K562 (cell line): ENCODE measurements around the gene SFRP2. TPM values are rescaled to one million over a fixed set of nuclear protein-coding genes. Genes with fewer than 3 reads are reported as not detected.

Experiments
- ATAC-seq: fragments of 200-7000 bp; cut with Tn5 transposase; 3 replicates; pipeline ENCODE4 v1.9.1; 2020; ENCODE audit warnings: moderate library complexity
- BruUV-seq: library from RNA; stranded (reverse); fragments of 400-500 nt; replicated peaks from 2 replicates; lab custom pipeline; 2021; lab: Mats Ljungman, UMichigan
- CTCF ChIA-PET: fragments of 300-600 bp; formaldehyde crosslinking; extraction: SDS; loops from one replicate; lab custom pipeline; 2021; ENCODE audit warnings: low intra/inter-chr PET ratio; lab: Yijun Ruan, JAX
- POLR2A ChIA-PET: fragments of 300-600, 350-650 bp; sonication (Branson Sonifier 250); formaldehyde crosslinking; extraction: SDS; loops from one replicate; lab custom pipeline; 2021; ENCODE audit warnings: antibody characterized with exemption, inconsistent platforms; lab: Yijun Ruan, JAX
- DNase-seq, 4 experiments: peaks; one replicate each; pipeline versions ENCODE4 v3.0.0 to v3.0.0-alpha.2; 2011 to 2018; ENCODE audit warnings: low spot score in 3 of 4, mixed read lengths in 3 of 4; ENCODE audit errors: extremely low read depth in 1 of 4
- FAIRE-seq: peaks from 2 replicates; lab custom pipeline; 2011; peaks lifted over from hg19 to GRCh38; lab: Jason Lieb, UNC
- H2AFZ ChIP-seq: 2 replicates; pipeline ENCODE4 v1.6.0; 2011; ENCODE audit warnings: low read depth, low read length, control low read depth, inconsistent platforms
- H3K27ac ChIP-seq: fragments of 200-600 bp; 3 replicates; pipeline ENCODE4 v1.8.0; 2011; ENCODE audit warnings: low read depth, mild to moderate bottlenecking, control low read depth, inconsistent platforms, low read length, moderate library complexity, mixed read lengths; ENCODE audit errors: extremely low read depth
- H3K27me3 ChIP-seq, 2 experiments: fragments of 300-600 bp in 1 of 2; 2 replicates in 1 of 2; 3 replicates in 1 of 2; pipeline versions ENCODE4 v1.6.0 to v1.8.0; 2011; ENCODE audit warnings: inconsistent platforms in 2 of 2, low read length in 2 of 2, mild to moderate bottlenecking in 1 of 2, mixed read lengths in 1 of 2, moderate library complexity in 1 of 2; ENCODE audit not compliant: control insufficient read depth in 2 of 2, insufficient read depth in 2 of 2
- H3K36me3 ChIP-seq: fragments of 300-600 bp; 3 replicates; pipeline ENCODE4 v1.8.0; 2011; ENCODE audit warnings: mild to moderate bottlenecking, low read length, inconsistent platforms; ENCODE audit not compliant: control insufficient read depth, insufficient read depth
- H3K4me1 ChIP-seq, 2 experiments: fragments of 200-600 bp in 1 of 2; replicated peaks in 1 of 2; 2 replicates in 1 of 2; 3 replicates in 1 of 2; pipeline versions ENCODE4 v1.5.1 to v1.8.0; 2011; ENCODE audit warnings: inconsistent platforms in 2 of 2, low read length in 2 of 2, mild to moderate bottlenecking in 1 of 2, mixed read lengths in 1 of 2, moderate library complexity in 1 of 2; ENCODE audit not compliant: control insufficient read depth in 2 of 2, insufficient read depth in 2 of 2
- H3K4me2 ChIP-seq: 2 replicates; pipeline ENCODE4 v1.6.1; 2011; ENCODE audit warnings: low read length, control low read depth, inconsistent platforms, mixed read lengths; ENCODE audit not compliant: insufficient read depth
- H3K4me3 ChIP-seq: fragments of 200-600 bp; sonication (generic), shearing (Covaris generic); 2 replicates; pipeline ENCODE4 v1.5.1; 2016; ENCODE audit warnings: control low read depth, inconsistent platforms
- H3K79me2 ChIP-seq: fragments of 200-600 bp; 3 replicates; pipeline ENCODE4 v1.8.0; 2011; ENCODE audit warnings: low read length, inconsistent platforms; ENCODE audit not compliant: control insufficient read depth, insufficient read depth
- H3K9ac ChIP-seq, 2 experiments: 2 replicates each; pipeline versions ENCODE4 v1.6.0 to v1.6.1; 2011; ENCODE audit warnings: low read depth in 2 of 2, low read length in 2 of 2, control low read depth in 1 of 2, inconsistent platforms in 1 of 2, mild to moderate bottlenecking in 1 of 2, mixed read lengths in 1 of 2; ENCODE audit not compliant: insufficient read depth in 1 of 2
- H3K9me1 ChIP-seq: one replicate; pipeline ENCODE4 v1.6.0; 2011; ENCODE audit warnings: inconsistent platforms, mild to moderate bottlenecking, low read length, moderate library complexity; ENCODE audit not compliant: control insufficient read depth, insufficient read depth
- H3K9me3 ChIP-seq: replicated peaks from 2 replicates; pipeline ENCODE4 v1.5.1; 2011; ENCODE audit warnings: low read depth, low read length, inconsistent platforms; ENCODE audit not compliant: control insufficient read depth, insufficient read depth
- H4K20me1 ChIP-seq: replicated peaks from 2 replicates; pipeline ENCODE4 v1.6.1; 2011; ENCODE audit warnings: low read length, inconsistent platforms, mixed read lengths; ENCODE audit not compliant: control insufficient read depth, insufficient read depth
- CBX8 ChIP-seq: fragments of 200-600 bp; sonication (generic); IDR thresholded peaks from 2 replicates; pipeline ENCODE4 v1.6.1; 2012; ENCODE audit warnings: borderline replicate concordance, mixed run types, low read depth, mild to moderate bottlenecking, moderate library complexity, mixed read lengths, low read length, control low read depth, inconsistent platforms; ENCODE audit not compliant: poor library complexity, severe bottlenecking; ENCODE audit errors: extremely low read depth
- CHCHD3 ChIP-seq: fragments of 250-450 bp; sonication (Bioruptor Pico); IDR thresholded peaks from 2 replicates; pipeline ENCODE4 v2.1.2; 2022; ENCODE audit warnings: mild to moderate bottlenecking
- ETV1 ChIP-seq: fragments of 450-650 bp; conservative IDR thresholded peaks from 2 replicates; pipeline ENCODE4 v1.6.1; 2016; ENCODE audit warnings: missing genetic modification characterization, control low read depth, low read depth, missing compliant biosample characterization
- EWSR1 ChIP-seq: fragments of 450-650 bp; IDR thresholded peaks from 2 replicates; pipeline ENCODE4 v1.6.1; 2018; ENCODE audit warnings: borderline replicate concordance, mild to moderate bottlenecking, low read depth, moderate library complexity; ENCODE audit not compliant: partially characterized antibody
- FOXK1 ChIP-seq: sonication (generic); formaldehyde crosslinking; IDR thresholded peaks from 2 replicates; pipeline ENCODE4 v1.8.0; 2022; ENCODE audit warnings: missing genetic modification reagents, mild to moderate bottlenecking, borderline replicate concordance
- KDM4B ChIP-seq, 2 experiments: fragments of 450-650 bp in 1 of 2; sonication (generic) in 1 of 2; IDR thresholded peaks; 2 replicates each; pipeline ENCODE4 v1.6.1; 2016 to 2017; ENCODE audit warnings: borderline replicate concordance in 2 of 2, antibody characterized with exemption in 1 of 2, low read depth in 1 of 2, mild to moderate bottlenecking in 1 of 2
- NKRF ChIP-seq: fragments of 450-650 bp; IDR thresholded peaks from 2 replicates; pipeline ENCODE4 v1.6.1; 2016; ENCODE audit warnings: borderline replicate concordance
- POLR2AphosphoS5 ChIP-seq: IDR thresholded peaks from 2 replicates; pipeline ENCODE4 v1.6.1; 2011; ENCODE audit warnings: mild to moderate bottlenecking, low read depth, low read length, moderate library complexity; ENCODE audit not compliant: control insufficient read depth, insufficient read depth
- RFX1 ChIP-seq: fragments of 450-650 bp; IDR thresholded peaks from 2 replicates; pipeline ENCODE4 v1.6.1; 2016; ENCODE audit warnings: mild to moderate bottlenecking, moderate library complexity
- ZNF449 ChIP-seq: fragments of 250-450 bp; sonication (Bioruptor Pico); IDR thresholded peaks from 2 replicates; pipeline ENCODE4 v1.8.0; 2022; ENCODE audit warnings: moderate library complexity, mild to moderate bottlenecking, inconsistent platforms
- WGBS: fragments of 100-300 bp; shearing (Covaris generic); methylation state at CpG from one replicate; pipeline ENCODE4 v1.1.6; 2016; ENCODE audit warnings: low coverage, mixed read lengths; ENCODE audit not compliant: insufficient coverage; ENCODE audit errors: missing lambda C conversion rate; 5-methylcytosine and 5-hydroxymethylcytosine counted together
- in situ Hi-C: fragments of 300-500 bp; cut with MboI; formaldehyde crosslinking; loops from 4 replicates; pipeline ENCODE4 v1.15.0; 2018; ENCODE audit warnings: inconsistent platforms, mixed read lengths
- intact Hi-C: fragments of 100-400 bp; cut with micrococcal nuclease; formaldehyde crosslinking; loops from 2 replicates; pipeline ENCODE4 v1.14.2; 2022
- polyA plus RNA-seq, 8 experiments: library from polyadenylated mRNA; depleted of rRNA in 4 of 8; stranded (reverse) in 5 of 8; unstranded in 3 of 8; fragments of >200 nt; fragmentation: Nextera tagmentation in 2 of 8; fragmentation: Illumina TruSeq in 1 of 8; extraction: Ambion mirVana in 2 of 8; extraction: Trizol in 1 of 8; gene quantifications; 2 replicates each; pipeline versions ENCODE4 v1.2.1 to v1.2.3, GENCODE V29; 2011 to 2014; ENCODE audit warnings: inconsistent platforms in 1 of 8, missing spikeins in 1 of 8
- total RNA-seq, 7 experiments: library from RNA; depleted of rRNA in 6 of 7; stranded (reverse); fragments of >200 nt in 6 of 7; fragmentation: Illumina TruSeq in 2 of 7; extraction: Trizol in 2 of 7; gene quantifications; 2 replicates each; pipeline versions ENCODE4 v1.2.1 to v1.2.3, GENCODE V29; 2011 to 2021; ENCODE audit warnings: low replicate concordance in 1 of 7

Gene SFRP2
- total and polyA plus RNA-seq, 9 of the 15 experiments (the other 6 are each of a cell fraction or from before 2014, with no cell fraction given): 0.29 TPM; not detected in 8

DNA sequence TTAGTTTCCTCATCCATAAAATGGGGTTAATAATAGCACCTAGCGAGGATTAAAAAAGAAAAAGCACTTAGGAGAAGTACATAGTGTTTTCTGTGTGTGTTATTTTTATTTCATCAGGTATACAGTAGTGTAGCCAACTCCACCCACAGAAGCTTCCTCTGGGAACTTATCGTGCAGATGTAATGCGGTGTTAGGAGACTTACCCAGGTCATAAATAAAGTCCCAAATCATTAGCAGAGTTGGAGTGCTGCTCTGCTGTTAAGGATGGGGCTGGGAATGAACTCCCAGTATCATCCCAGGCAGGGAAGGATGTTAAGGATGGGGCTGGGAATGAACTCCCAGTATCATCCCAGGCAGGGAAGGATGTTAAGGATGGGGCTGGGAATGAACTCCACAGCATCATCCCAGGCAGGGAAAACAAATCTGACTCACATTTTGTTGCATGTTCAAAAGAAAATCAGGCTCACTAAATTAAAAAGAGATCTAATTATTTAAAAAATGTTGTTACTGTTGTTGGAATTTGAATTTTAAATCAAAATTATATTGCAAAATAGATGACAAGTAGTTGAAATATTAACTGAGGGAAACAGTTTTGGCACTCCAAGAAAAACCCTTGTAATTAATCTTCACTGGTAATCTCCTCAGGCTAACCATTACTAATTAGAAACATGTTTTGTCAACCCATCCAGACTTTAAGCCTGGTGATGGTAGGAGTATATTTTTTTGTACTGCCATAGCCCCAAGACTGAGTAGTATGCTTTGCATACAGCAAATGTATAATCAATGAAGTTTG is 10.2 kb upstream of the SFRP2 start (continued):
- TF ChIP-seq KDM4B (IDR thresholded peaks at IDR 0.05; ENCODE audit: borderline replicate concordance in 2 of 2, low read depth in 1 of 2) (no peak), POLR2AphosphoS5 (no peak), CHCHD3 (CRISPR knock-in tag) (no peak), CBX8 (no peak), ETV1 (tag) (no peak)

- Histone ChIP-seq H3K79me2 (no peaks in the 10 kb centered on the region), H3K9me1 (no peaks in the 10 kb centered on the region), H3K36me3 (no peaks in the 10 kb centered on the region), H3K4me3 (no peak overlapping the region), H3K27me3 (no peaks in the 10 kb centered on the region), H3K9me3 (no peaks in the 10 kb centered on the region), H2AFZ (no peak overlapping the region), H3K9ac (no peak overlapping the region), H3K4me2 (no peak overlapping the region), H3K27ac (no peak overlapping the region), H4K20me1 (no peaks in the 10 kb centered on the region), H3K4me1 (peaks cover 0 to 3% of the 10 kb centered on the region in 2 experiments; a peak in 1 of 5 replicates)
- in situ Hi-C loops (no loop called here), intact Hi-C loops (no loop called here)
- no peak for TF ChIP-seq NKRF
- TF ChIP-seq FOXK1 (CRISPR knock-in tag): no peak
- TF ChIP-seq RFX1: no peak
- TF ChIP-seq EWSR1: no peak
- TF ChIP-seq ZNF449 (CRISPR knock-in tag): no peak
- FAIRE-seq (no peak), DNase-seq (no peak), ATAC-seq (no peak)
- POLR2A ChIA-PET: interaction anchor here (1.2 kb wide), 1 partner anchor 9 kb away, joined by 4 read pairs; no protein-coding TSS in a partner anchor
- CTCF ChIA-PET: no interaction called here
- no TSS peak for BruUV-seq
- WGBS: 0% methylated on average over 3 of the region's 3 CpGs
Measured at GRCh38 chr4:153798420-153798819, 9.5 kb upstream of the SFRP2 start.
